ENCODE results near the gene SLC12A2. TPM values are rescaled to one million over a fixed set of nuclear protein-coding genes. Genes with fewer than 3 reads are reported as not detected.

SLC12A2 gene
- total and polyA plus RNA-seq, 2 donors (not counting 1 experiment from before 2014, with no cell fraction given): 3.1 to 28.7 TPM

DNA sequence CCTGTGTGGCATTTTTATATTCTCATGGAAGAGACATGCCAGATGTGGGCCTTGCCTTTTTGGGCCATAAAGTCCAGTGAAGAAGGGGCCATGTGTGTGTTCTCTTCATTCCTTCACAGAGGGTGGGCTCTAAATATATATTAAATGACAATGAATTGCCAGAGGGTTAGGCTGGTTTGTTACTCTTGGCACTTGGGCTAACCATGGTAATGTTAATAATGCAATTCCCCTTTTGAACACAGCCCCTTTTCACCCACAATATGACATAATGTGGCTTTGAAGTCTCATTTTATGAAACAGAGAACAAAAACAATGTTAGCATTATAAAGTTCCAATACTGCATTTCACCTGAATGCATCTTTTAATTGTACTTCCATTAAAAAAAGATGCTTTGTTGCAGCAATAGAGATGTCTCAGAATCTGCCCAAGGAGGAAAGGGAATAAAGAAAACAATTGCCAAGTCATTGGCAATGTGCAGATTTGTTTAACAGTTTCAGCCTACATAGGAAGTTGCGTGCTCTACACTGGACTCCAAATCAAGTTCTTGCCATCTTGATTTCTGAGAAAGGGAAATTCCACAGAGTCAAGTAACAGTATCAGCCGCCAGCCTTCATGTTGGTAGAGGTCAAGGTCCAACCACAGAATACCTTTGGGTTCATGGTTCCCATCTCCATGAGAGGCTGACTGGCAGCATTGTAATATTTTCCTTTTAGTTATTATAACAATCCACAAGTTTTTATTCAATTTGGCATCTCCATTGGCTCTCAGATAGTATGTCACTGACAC, 141.9 kb downstream of the SLC12A2 start:
- no peaks in the 10 kb centered on the region for H3K9me3 ChIP-seq (ENCODE audit: control extremely low read depth in 1 of 3, control insufficient read depth in 2 of 3, insufficient read depth in 1 of 3, low read length in 2 of 3)
- CTCF ChIA-PET: no interaction called here
- Mint-ChIP-seq H3K27me3 (peaks cover 3% of the 10 kb centered on the region), H3K9me3 (ENCODE audit: insufficient read depth) (no peaks in the 10 kb centered on the region), H3K4me1 (no peaks in the 10 kb centered on the region), H3K4me3 (no peak overlapping the region), H3K27ac (no peak overlapping the region)
- no peak for DNase-seq
- H4K20me1 ChIP-seq (ENCODE audit: control insufficient read depth, insufficient read depth, low read length, poor library complexity, severe bottlenecking): no peaks in the 10 kb centered on the region
- H3K4me2 ChIP-seq (replicated peaks; ENCODE audit: low read depth, low read length, poor library complexity, severe bottlenecking): no peak overlapping the region
- no peak overlapping the region for H3K9ac ChIP-seq (ENCODE audit: low read length)
- TF ChIP-seq, protein P1, sequence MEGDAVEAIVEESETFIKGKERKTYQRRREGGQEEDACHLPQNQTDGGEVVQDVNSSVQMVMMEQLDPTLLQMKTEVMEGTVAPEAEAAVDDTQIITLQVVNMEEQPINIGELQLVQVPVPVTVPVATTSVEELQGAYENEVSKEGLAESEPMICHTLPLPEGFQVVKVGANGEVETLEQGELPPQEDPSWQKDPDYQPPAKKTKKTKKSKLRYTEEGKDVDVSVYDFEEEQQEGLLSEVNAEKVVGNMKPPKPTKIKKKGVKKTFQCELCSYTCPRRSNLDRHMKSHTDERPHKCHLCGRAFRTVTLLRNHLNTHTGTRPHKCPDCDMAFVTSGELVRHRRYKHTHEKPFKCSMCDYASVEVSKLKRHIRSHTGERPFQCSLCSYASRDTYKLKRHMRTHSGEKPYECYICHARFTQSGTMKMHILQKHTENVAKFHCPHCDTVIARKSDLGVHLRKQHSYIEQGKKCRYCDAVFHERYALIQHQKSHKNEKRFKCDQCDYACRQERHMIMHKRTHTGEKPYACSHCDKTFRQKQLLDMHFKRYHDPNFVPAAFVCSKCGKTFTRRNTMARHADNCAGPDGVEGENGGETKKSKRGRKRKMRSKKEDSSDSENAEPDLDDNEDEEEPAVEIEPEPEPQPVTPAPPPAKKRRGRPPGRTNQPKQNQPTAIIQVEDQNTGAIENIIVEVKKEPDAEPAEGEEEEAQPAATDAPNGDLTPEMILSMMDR (IDR thresholded peaks at IDR 0.05): no peak
- no peak for TF ChIP-seq EZH2 (IDR thresholded peaks at IDR 0.05; ENCODE audit: borderline replicate concordance, insufficient read depth, low read depth, low read length, poor library complexity, severe bottlenecking)
- POLR2A ChIA-PET: no interaction called here
- H3K79me2 ChIP-seq (ENCODE audit: control insufficient read depth, insufficient read depth, low read length): no peaks in the 10 kb centered on the region
- H2AFZ ChIP-seq (ENCODE audit: insufficient read depth, low read depth, low read length, poor library complexity, severe bottlenecking): no peak overlapping the region
- H3K27me3 ChIP-seq (replicated peaks in 1 of 4; ENCODE audit: control extremely low read depth in 1 of 4, control insufficient read depth in 3 of 4, insufficient read depth in 4 of 4, low read length in 3 of 4): no peaks in the 10 kb centered on the region
- no peak for ATAC-seq (ENCODE audit: low read depth)
- no peak overlapping the region for H3K4me3 ChIP-seq (ENCODE audit: control extremely low read depth in 1 of 5, extremely low read depth in 1 of 5, insufficient read depth in 1 of 5, low read depth in 2 of 5, low read length in 4 of 5)
- no peaks in the 10 kb centered on the region for H3K4me1 ChIP-seq (ENCODE audit: control insufficient read depth in 2 of 2, insufficient read depth in 2 of 2, low read length in 2 of 2)
- no peak overlapping the region for H3K27ac ChIP-seq (ENCODE audit: low read length in 2 of 2)
- intact Hi-C loops (cut with micrococcal nuclease): no loop called here
- H3K36me3 ChIP-seq (replicated peaks in 1 of 2; ENCODE audit: control extremely low read depth in 1 of 2, control insufficient read depth in 1 of 2, extremely low read depth in 1 of 2, insufficient read depth in 2 of 2, low read length in 1 of 2): no peaks in the 10 kb centered on the region
- WGBS (ENCODE audit: insufficient coverage): 100% methylated on average over 1 of the region's 2 CpGs

DNA sequence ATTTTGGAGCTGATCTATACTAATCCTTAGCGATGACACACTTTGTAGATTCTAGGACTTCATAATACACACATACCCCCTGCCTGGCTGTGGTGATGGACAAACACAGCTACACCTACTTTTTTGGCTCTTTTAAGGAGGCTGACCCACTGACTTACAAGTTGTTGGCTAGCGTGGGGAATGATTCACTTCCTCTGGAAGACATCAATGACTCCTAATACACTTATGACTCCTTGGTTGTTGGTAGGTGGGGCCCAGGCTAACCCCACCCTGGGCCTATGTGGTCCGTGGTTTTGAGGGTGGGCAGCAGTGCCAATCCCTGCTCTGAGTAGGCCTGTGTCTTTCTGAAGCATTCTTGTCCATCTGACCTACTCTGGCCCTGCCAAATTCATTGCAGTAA, 144.4 kb downstream of the SLC12A2 start:
- Histone ChIP-seq H3K36me3 (replicated peaks in 1 of 2; ENCODE audit: control extremely low read depth in 1 of 2, control insufficient read depth in 1 of 2, extremely low read depth in 1 of 2, insufficient read depth in 2 of 2, low read length in 1 of 2) (no peaks in the 10 kb centered on the region), H3K4me3 (ENCODE audit: control extremely low read depth in 1 of 5, extremely low read depth in 1 of 5, insufficient read depth in 1 of 5, low read depth in 2 of 5, low read length in 4 of 5) (no peak overlapping the region), H3K27ac (ENCODE audit: low read length in 2 of 2) (no peak overlapping the region), H3K27me3 (replicated peaks in 1 of 4; ENCODE audit: control extremely low read depth in 1 of 4, control insufficient read depth in 3 of 4, insufficient read depth in 4 of 4, low read length in 3 of 4) (no peaks in the 10 kb centered on the region), H4K20me1 (ENCODE audit: control insufficient read depth, insufficient read depth, low read length, poor library complexity, severe bottlenecking) (no peaks in the 10 kb centered on the region), H2AFZ (ENCODE audit: insufficient read depth, low read depth, low read length, poor library complexity, severe bottlenecking) (no peak overlapping the region), H3K9me3 (ENCODE audit: control extremely low read depth in 1 of 3, control insufficient read depth in 2 of 3, insufficient read depth in 1 of 3, low read length in 2 of 3) (no peaks in the 10 kb centered on the region), H3K4me2 (replicated peaks; ENCODE audit: low read depth, low read length, poor library complexity, severe bottlenecking) (no peak overlapping the region), H3K9ac (ENCODE audit: low read length) (no peak overlapping the region), H3K79me2 (ENCODE audit: control insufficient read depth, insufficient read depth, low read length) (no peaks in the 10 kb centered on the region), H3K4me1 (ENCODE audit: control insufficient read depth in 2 of 2, insufficient read depth in 2 of 2, low read length in 2 of 2) (no peaks in the 10 kb centered on the region)
- ChIA-PET CTCF (interaction anchor here (1.5 kb wide), 1 partner anchor 664 kb away, joined by 5 read pairs; no protein-coding TSS in a partner anchor), POLR2A (no interaction called here)
- TF ChIP-seq, protein P1 (IDR thresholded peaks at IDR 0.05): no peak
- no peak for TF ChIP-seq EZH2 (IDR thresholded peaks at IDR 0.05; ENCODE audit: borderline replicate concordance, insufficient read depth, low read depth, low read length, poor library complexity, severe bottlenecking)
- H3K4me3 Mint-ChIP-seq: no peak overlapping the region
- H3K27ac Mint-ChIP-seq: no peak overlapping the region
- intact Hi-C loops (cut with micrococcal nuclease): no loop called here
- no peak for DNase-seq
- H3K27me3 Mint-ChIP-seq: no peaks in the 10 kb centered on the region
- no peaks in the 10 kb centered on the region for H3K9me3 Mint-ChIP-seq (ENCODE audit: insufficient read depth)
- 90% methylated on average over 2 of the region's 3 CpGs for WGBS (ENCODE audit: insufficient coverage)
- ATAC-seq (ENCODE audit: low read depth): no peak
- no peaks in the 10 kb centered on the region for H3K4me1 Mint-ChIP-seq
